Type B pancreatic cell (in vitro differentiated cells): Measurements from ENCODE around the gene DOK5. TPM values are rescaled to one million over a fixed set of nuclear protein-coding genes. Genes with fewer than 3 reads are reported as not detected.

ENCODE experiments used
- DNase-seq: peaks from one replicate; pipeline ENCODE4 v3.0.0; 2021; ENCODE audit warnings: mixed read lengths; ENCODE audit not compliant: unreplicated experiment; ENCODE audit errors: extremely low spot score
- H3K27ac Mint-ChIP-seq: 2 replicates; pipeline ENCODE4 v1.8.0; 2021; ENCODE audit warnings: mild to moderate bottlenecking, mixed read lengths
- H3K27me3 Mint-ChIP-seq: 2 replicates; pipeline ENCODE4 v1.8.0; 2021; ENCODE audit warnings: mixed read lengths
- H3K36me3 Mint-ChIP-seq: 2 replicates; pipeline ENCODE4 v1.8.0; 2021; ENCODE audit warnings: mixed read lengths
- H3K4me1 Mint-ChIP-seq: one replicate; pipeline ENCODE4 v1.8.0; 2021; ENCODE audit warnings: mixed read lengths; ENCODE audit not compliant: unreplicated experiment
- H3K4me3 Mint-ChIP-seq: 2 replicates; pipeline ENCODE4 v1.8.0; 2021; ENCODE audit warnings: mild to moderate bottlenecking, mixed read lengths
- H3K9me3 Mint-ChIP-seq: 2 replicates; pipeline ENCODE4 v1.8.0; 2021; ENCODE audit warnings: mixed read lengths
- total RNA-seq: library from RNA; stranded (reverse); gene quantifications from 2 replicates; pipeline ENCODE4 v1.2.1, GENCODE V29; 2021; ENCODE audit warnings: low replicate concordance
- TF ChIP-seq, protein P1 (sequence below): fragments of 200-600 bp; sonication (generic); conservative IDR thresholded peaks from 2 replicates; pipeline ENCODE4 v1.5.0; 2021; ENCODE audit warnings: antibody characterized with exemption, mild to moderate bottlenecking

The DOK5 gene
- total RNA-seq, 1 donor from 2014 or later, result 26.9 TPM

DNA sequence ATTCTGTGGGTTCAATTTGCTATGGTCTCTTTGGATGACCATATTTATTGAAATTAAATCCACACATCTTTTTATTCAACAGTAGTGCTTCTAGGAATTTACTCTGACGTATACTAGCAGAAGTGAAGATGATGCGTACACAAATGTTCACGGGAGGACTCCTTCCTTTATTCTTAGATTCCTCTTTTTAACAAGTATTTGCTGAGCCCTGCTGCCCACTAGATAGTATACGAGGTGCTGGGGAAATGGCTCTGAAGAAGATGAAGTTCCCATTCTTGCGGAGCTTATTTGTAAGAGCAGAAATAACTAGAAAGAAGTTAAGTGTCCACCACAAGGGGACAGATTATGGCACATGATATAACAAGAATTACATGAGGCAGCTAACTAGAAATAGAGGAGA lies 145.2 kb downstream of the DOK5 start:
- H3K27me3 Mint-ChIP-seq, result no peaks in the 10 kb centered on the region
- no peak for DNase-seq
- peaks cover 38% of the 10 kb centered on the region for H3K4me1 Mint-ChIP-seq
- H3K4me3 Mint-ChIP-seq, result no peak overlapping the region
- H3K9me3 Mint-ChIP-seq, result peaks cover 3% of the 10 kb centered on the region
- no peak overlapping the region for H3K27ac Mint-ChIP-seq
- H3K36me3 Mint-ChIP-seq, result peaks cover 4% of the 10 kb centered on the region
- TF ChIP-seq, protein P1, sequence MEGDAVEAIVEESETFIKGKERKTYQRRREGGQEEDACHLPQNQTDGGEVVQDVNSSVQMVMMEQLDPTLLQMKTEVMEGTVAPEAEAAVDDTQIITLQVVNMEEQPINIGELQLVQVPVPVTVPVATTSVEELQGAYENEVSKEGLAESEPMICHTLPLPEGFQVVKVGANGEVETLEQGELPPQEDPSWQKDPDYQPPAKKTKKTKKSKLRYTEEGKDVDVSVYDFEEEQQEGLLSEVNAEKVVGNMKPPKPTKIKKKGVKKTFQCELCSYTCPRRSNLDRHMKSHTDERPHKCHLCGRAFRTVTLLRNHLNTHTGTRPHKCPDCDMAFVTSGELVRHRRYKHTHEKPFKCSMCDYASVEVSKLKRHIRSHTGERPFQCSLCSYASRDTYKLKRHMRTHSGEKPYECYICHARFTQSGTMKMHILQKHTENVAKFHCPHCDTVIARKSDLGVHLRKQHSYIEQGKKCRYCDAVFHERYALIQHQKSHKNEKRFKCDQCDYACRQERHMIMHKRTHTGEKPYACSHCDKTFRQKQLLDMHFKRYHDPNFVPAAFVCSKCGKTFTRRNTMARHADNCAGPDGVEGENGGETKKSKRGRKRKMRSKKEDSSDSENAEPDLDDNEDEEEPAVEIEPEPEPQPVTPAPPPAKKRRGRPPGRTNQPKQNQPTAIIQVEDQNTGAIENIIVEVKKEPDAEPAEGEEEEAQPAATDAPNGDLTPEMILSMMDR, result no peak

DNA sequence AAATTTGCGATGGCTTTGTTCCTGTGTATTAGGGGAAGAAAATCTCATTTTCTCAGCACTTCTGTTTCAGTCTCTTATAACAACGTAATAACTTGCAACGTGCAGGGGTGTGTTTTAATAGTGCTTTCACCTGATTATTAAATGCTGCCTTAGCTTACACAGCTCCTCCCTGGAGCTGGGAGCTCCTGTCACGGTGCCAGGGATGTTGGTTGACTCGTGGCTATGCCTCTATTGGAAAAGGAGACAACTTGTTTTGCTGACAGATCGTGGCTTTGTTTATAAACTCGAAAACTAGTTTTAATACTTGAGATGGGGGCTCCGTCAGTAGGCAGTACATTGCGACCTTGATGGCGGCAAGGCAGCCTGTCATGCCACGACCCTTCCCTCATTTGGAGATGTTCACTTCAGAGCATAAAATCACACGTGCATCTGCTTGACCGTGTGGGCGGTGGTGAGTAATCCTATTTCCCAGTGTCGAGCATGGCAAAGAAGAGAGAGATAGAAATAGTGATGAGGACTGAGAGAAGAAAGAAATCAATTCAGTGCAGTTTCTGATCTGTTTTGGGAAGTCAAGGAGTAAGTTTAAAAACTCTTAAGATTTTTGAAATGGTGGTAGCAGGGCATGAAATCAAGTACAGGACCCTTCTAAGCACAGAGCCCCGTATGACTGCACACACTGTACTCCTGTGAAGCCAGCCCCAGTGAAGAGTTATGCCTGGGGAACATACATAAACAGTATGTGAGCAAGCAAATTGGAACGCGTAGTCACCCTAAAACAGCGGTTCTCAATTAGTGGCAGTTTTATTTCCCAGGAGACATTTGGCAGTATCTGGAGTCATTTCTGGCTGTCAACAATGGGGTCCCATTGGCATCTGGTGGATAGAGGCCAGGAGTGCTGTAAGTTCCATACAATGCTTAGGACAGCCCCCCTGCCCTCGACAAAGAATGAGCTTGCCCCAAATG lies 147.2 kb downstream of the DOK5 start:
- H3K27me3 Mint-ChIP-seq, result no peaks in the 10 kb centered on the region
- no peak for DNase-seq
- TF ChIP-seq, protein P1, result no peak
- peaks cover 38% of the 10 kb centered on the region for H3K4me1 Mint-ChIP-seq
- peaks cover 3% of the 10 kb centered on the region for H3K9me3 Mint-ChIP-seq
- H3K27ac Mint-ChIP-seq, result no peak overlapping the region
- H3K36me3 Mint-ChIP-seq, result peaks cover 5% of the 10 kb centered on the region
- no peak overlapping the region for H3K4me3 Mint-ChIP-seq

DNA sequence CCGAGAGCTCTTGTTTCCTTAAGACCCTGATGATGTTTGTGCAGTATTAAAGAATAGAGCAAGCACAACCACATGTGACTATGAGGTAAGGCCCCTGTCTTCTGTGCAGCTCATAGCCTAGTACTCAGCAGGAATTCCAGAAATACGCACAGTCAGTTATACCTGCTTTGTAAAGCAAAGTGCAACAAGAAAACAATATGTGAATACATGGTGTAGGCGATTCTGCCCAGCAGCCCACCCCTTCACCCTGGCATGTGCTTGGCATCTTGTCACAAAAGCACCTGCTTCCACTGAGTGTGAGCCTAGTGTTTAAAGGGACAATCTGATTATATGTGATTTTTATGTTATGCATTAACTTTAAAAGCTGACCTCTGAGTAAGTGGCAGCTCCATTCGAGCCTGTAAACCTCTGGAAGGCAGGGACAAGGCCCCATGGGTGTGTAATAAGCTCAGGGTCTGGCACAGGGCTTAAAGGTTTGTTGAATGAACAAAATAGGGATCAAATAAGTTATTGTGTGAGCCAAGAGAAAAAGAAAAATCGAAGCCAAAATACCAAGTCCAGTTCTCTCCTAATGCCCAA lies 148.7 kb downstream of the DOK5 start:
- TF ChIP-seq, protein P1, result no peak
- H3K27ac Mint-ChIP-seq, result peak overlapping the region; percentile 71
- peak overlapping the region; percentile 5 for H3K4me3 Mint-ChIP-seq
- peaks cover 3% of the 10 kb centered on the region for H3K9me3 Mint-ChIP-seq
- DNase-seq, result no peak
- peaks cover 34% of the 10 kb centered on the region for H3K4me1 Mint-ChIP-seq
- peaks cover 3% of the 10 kb centered on the region for H3K36me3 Mint-ChIP-seq
- H3K27me3 Mint-ChIP-seq, result no peaks in the 10 kb centered on the region

DNA sequence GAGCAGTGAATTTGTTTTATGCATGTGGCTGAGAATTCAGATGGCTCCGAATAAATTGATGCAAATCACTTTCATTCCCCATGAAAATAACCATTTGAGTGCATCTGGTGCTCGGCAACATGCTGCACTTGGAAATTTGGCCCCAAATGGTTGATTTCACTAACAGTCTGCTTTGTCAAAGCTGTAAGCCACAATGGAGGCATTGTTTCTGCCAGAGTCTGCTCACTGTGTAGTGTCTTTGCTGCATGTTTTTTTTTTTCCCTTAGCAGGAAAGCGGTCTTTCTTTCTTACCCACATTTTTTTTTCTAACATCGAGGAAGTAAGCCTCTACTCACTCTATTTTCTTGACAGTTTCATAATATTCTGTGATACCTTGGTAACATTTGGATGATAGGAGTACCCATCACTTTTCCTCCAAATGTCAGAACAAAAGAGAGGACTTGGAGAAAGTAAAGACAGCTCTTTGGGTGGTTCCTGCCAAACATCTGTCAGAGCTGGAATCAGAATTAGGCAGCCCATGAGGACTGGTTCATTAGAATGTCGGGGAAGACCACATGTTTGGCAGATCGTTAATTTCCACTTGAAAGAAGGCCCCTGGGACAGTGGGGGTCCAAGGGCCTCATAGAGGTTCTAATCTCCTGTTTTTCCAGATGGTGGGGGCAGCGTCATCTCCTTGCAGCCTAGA lies 149.5 kb downstream of the DOK5 start:
- H3K9me3 Mint-ChIP-seq, result peaks cover 3% of the 10 kb centered on the region
- TF ChIP-seq, protein P1, result no peak
- no peak for DNase-seq
- H3K4me1 Mint-ChIP-seq, result peaks cover 32% of the 10 kb centered on the region
- peaks cover 3% of the 10 kb centered on the region for H3K36me3 Mint-ChIP-seq
- peak overlapping the region; percentile 66 for H3K4me3 Mint-ChIP-seq
- H3K27ac Mint-ChIP-seq, result peak overlapping the region; percentile 71
- no peaks in the 10 kb centered on the region for H3K27me3 Mint-ChIP-seq

DNA sequence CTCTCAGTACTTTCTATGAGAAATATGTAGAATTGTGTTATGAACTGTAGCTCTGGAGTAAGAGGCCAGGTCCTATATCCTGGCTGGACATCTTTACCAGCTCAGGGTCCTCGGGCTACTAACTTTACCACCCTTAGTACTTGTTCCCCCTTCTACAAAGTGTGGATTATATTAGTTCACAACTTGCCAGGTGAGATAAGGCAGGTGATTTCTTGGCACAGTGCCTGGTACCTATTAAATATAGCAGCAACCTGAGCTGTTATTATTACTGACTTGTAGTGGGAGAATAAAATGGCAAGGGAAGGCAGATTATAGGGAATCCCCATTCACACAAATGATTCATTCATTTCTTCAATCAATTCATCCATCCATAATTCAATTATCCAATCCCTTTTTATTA lies 150.1 kb downstream of the DOK5 start:
- Mint-ChIP-seq H3K4me1 (peaks cover 32% of the 10 kb centered on the region), H3K4me3 (no peak overlapping the region), H3K27ac (no peak overlapping the region), H3K9me3 (peaks cover 3% of the 10 kb centered on the region), H3K36me3 (peaks cover 3% of the 10 kb centered on the region), H3K27me3 (no peaks in the 10 kb centered on the region)
- TF ChIP-seq, protein P1, result no peak
- no peak for DNase-seq
